HEK293 (cell line): ENCODE data around the gene MT1B.

Source experiments
- CTCF ChIP-seq: fragments of 450-650 bp; formaldehyde crosslinking; IDR thresholded peaks from 2 replicates; pipeline ENCODE4 v1.5.1; 2016; ENCODE audit warnings: missing biosample characterization, missing genetic modification characterization
- GFI1B ChIP-seq: fragments of 450-650 bp; formaldehyde crosslinking; IDR thresholded peaks from 2 replicates; pipeline ENCODE4 v1.5.1; 2016; ENCODE audit warnings: missing biosample characterization, missing genetic modification characterization
- ZBTB7A ChIP-seq: fragments of 450-650 bp; formaldehyde crosslinking; IDR thresholded peaks from 2 replicates; pipeline ENCODE4 v1.5.1; 2016; ENCODE audit warnings: low read depth, missing biosample characterization, missing genetic modification characterization
- ZNF121 ChIP-seq: fragments of 450-650 bp; formaldehyde crosslinking; IDR thresholded peaks from 2 replicates; pipeline ENCODE4 v1.5.1; 2016; ENCODE audit warnings: missing biosample characterization, missing genetic modification characterization
- ZNF132 ChIP-seq: fragments of 450-650 bp; formaldehyde crosslinking; IDR thresholded peaks from 2 replicates; pipeline ENCODE4 v1.5.1; 2017; ENCODE audit warnings: missing biosample characterization, missing genetic modification characterization, borderline replicate concordance
- ZSCAN4 ChIP-seq: fragments of 450-650 bp; formaldehyde crosslinking; IDR thresholded peaks from 2 replicates; pipeline ENCODE4 v1.5.1; 2017; ENCODE audit warnings: missing biosample characterization, missing genetic modification characterization
- TF ChIP-seq, protein P1 (sequence below): fragments of 450-650 bp; formaldehyde crosslinking; IDR thresholded peaks from 2 replicates; pipeline ENCODE4 v1.5.1; 2016; ENCODE audit warnings: missing biosample characterization, missing genetic modification characterization
- TF ChIP-seq, protein P2 (sequence below): fragments of 450-650 bp; formaldehyde crosslinking; IDR thresholded peaks from 2 replicates; pipeline ENCODE4 v1.5.1; 2016; ENCODE audit warnings: missing biosample characterization, missing genetic modification characterization

DNA sequence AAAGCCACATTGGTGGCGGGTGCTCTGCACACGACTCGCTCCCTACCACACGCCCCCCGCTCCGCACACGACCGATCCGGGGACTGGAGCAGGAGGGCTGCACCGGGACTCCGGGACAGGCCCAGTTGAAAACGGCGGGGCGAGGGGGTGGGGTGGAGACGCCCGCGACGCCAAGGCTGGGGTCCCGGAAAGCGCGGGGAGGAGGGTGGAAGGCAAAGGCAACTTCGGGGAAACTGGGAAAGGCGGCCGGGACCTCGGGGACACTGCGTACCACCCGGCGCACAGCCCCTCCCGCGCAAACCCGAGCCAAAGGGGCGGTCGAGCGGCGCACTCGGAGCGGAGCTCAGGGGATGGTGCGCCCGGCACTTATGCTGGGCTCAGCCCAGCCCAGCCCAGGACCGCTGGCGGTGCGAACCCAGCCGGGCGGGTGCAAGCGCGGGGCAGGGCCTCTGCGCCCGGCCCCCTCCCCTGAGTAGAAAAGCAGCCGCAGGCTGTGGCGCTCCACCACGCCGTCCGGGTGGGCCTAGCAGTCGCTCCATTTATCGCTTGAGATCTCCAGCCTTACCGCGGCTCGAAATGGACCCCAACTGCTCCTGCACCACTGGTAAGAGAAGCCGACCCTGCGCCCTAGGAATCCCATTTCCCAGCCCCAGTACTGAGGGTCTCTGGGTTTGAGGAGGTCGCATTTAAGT, 19.4 kb upstream of the MT1B start, which contains the start of gene MT1M:
- TF ChIP-seq, protein P1, sequence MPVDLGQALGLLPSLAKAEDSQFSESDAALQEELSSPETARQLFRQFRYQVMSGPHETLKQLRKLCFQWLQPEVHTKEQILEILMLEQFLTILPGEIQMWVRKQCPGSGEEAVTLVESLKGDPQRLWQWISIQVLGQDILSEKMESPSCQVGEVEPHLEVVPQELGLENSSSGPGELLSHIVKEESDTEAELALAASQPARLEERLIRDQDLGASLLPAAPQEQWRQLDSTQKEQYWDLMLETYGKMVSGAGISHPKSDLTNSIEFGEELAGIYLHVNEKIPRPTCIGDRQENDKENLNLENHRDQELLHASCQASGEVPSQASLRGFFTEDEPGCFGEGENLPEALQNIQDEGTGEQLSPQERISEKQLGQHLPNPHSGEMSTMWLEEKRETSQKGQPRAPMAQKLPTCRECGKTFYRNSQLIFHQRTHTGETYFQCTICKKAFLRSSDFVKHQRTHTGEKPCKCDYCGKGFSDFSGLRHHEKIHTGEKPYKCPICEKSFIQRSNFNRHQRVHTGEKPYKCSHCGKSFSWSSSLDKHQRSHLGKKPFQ (tag by site-specific recombination), result no peak
- TF ChIP-seq, protein P2, sequence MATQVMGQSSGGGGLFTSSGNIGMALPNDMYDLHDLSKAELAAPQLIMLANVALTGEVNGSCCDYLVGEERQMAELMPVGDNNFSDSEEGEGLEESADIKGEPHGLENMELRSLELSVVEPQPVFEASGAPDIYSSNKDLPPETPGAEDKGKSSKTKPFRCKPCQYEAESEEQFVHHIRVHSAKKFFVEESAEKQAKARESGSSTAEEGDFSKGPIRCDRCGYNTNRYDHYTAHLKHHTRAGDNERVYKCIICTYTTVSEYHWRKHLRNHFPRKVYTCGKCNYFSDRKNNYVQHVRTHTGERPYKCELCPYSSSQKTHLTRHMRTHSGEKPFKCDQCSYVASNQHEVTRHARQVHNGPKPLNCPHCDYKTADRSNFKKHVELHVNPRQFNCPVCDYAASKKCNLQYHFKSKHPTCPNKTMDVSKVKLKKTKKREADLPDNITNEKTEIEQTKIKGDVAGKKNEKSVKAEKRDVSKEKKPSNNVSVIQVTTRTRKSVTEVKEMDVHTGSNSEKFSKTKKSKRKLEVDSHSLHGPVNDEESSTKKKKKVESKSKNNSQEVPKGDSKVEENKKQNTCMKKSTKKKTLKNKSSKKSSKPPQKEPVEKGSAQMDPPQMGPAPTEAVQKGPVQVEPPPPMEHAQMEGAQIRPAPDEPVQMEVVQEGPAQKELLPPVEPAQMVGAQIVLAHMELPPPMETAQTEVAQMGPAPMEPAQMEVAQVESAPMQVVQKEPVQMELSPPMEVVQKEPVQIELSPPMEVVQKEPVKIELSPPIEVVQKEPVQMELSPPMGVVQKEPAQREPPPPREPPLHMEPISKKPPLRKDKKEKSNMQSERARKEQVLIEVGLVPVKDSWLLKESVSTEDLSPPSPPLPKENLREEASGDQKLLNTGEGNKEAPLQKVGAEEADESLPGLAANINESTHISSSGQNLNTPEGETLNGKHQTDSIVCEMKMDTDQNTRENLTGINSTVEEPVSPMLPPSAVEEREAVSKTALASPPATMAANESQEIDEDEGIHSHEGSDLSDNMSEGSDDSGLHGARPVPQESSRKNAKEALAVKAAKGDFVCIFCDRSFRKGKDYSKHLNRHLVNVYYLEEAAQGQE (tag by site-specific recombination), result no peak
- TF ChIP-seq ZBTB7A (tag by site-specific recombination) (no peak), CTCF (tag by site-specific recombination) (no peak), ZNF132 (no peak), GFI1B (tag by site-specific recombination) (no peak), ZNF121 (tag by site-specific recombination) (no peak), ZSCAN4 (tag by site-specific recombination) (no peak)
